K562 (cell line): Measurements from ENCODE around the gene TRPC3. TPM values are rescaled to one million over a fixed set of nuclear protein-coding genes. Genes with fewer than 3 reads are reported as not detected.

Experiments used
- ATAC-seq: fragments of 200-7000 bp; cut with Tn5 transposase; 3 replicates; pipeline ENCODE4 v1.9.1; 2020; ENCODE audit warnings: moderate library complexity
- BruUV-seq: library from RNA; stranded (reverse); fragments of 400-500 nt; replicated peaks from 2 replicates; lab custom pipeline; 2021; lab: Mats Ljungman, UMichigan
- CTCF ChIA-PET: fragments of 300-600 bp; formaldehyde crosslinking; extraction: SDS; loops from one replicate; lab custom pipeline; 2021; ENCODE audit warnings: low intra/inter-chr PET ratio; lab: Yijun Ruan, JAX
- POLR2A ChIA-PET: fragments of 300-600, 350-650 bp; sonication (Branson Sonifier 250); formaldehyde crosslinking; extraction: SDS; loops from one replicate; lab custom pipeline; 2021; ENCODE audit warnings: antibody characterized with exemption, inconsistent platforms; lab: Yijun Ruan, JAX
- DNase-seq, 4 experiments: peaks; one replicate each; pipeline versions ENCODE4 v3.0.0 to v3.0.0-alpha.2; 2011 to 2018; ENCODE audit warnings: low spot score in 3 of 4, mixed read lengths in 3 of 4; ENCODE audit errors: extremely low read depth in 1 of 4
- FAIRE-seq: peaks from 2 replicates; lab custom pipeline; 2011; peaks lifted over from hg19 to GRCh38; lab: Jason Lieb, UNC
- H2AFZ ChIP-seq: 2 replicates; pipeline ENCODE4 v1.6.0; 2011; ENCODE audit warnings: low read depth, low read length, control low read depth, inconsistent platforms
- H3K27ac ChIP-seq: fragments of 200-600 bp; 3 replicates; pipeline ENCODE4 v1.8.0; 2011; ENCODE audit warnings: low read depth, mild to moderate bottlenecking, control low read depth, inconsistent platforms, low read length, moderate library complexity, mixed read lengths; ENCODE audit errors: extremely low read depth
- H3K27me3 ChIP-seq, 2 experiments: fragments of 300-600 bp in 1 of 2; 2 replicates in 1 of 2; 3 replicates in 1 of 2; pipeline versions ENCODE4 v1.6.0 to v1.8.0; 2011; ENCODE audit warnings: inconsistent platforms in 2 of 2, low read length in 2 of 2, mild to moderate bottlenecking in 1 of 2, mixed read lengths in 1 of 2, moderate library complexity in 1 of 2; ENCODE audit not compliant: control insufficient read depth in 2 of 2, insufficient read depth in 2 of 2
- H3K36me3 ChIP-seq: fragments of 300-600 bp; 3 replicates; pipeline ENCODE4 v1.8.0; 2011; ENCODE audit warnings: mild to moderate bottlenecking, low read length, inconsistent platforms; ENCODE audit not compliant: control insufficient read depth, insufficient read depth
- H3K4me1 ChIP-seq, 2 experiments: fragments of 200-600 bp in 1 of 2; replicated peaks in 1 of 2; 2 replicates in 1 of 2; 3 replicates in 1 of 2; pipeline versions ENCODE4 v1.5.1 to v1.8.0; 2011; ENCODE audit warnings: inconsistent platforms in 2 of 2, low read length in 2 of 2, mild to moderate bottlenecking in 1 of 2, mixed read lengths in 1 of 2, moderate library complexity in 1 of 2; ENCODE audit not compliant: control insufficient read depth in 2 of 2, insufficient read depth in 2 of 2
- H3K4me2 ChIP-seq: 2 replicates; pipeline ENCODE4 v1.6.1; 2011; ENCODE audit warnings: low read length, control low read depth, inconsistent platforms, mixed read lengths; ENCODE audit not compliant: insufficient read depth
- H3K4me3 ChIP-seq: fragments of 200-600 bp; sonication (generic), shearing (Covaris generic); 2 replicates; pipeline ENCODE4 v1.5.1; 2016; ENCODE audit warnings: control low read depth, inconsistent platforms
- H3K79me2 ChIP-seq: fragments of 200-600 bp; 3 replicates; pipeline ENCODE4 v1.8.0; 2011; ENCODE audit warnings: low read length, inconsistent platforms; ENCODE audit not compliant: control insufficient read depth, insufficient read depth
- H3K9ac ChIP-seq, 2 experiments: 2 replicates each; pipeline versions ENCODE4 v1.6.0 to v1.6.1; 2011; ENCODE audit warnings: low read depth in 2 of 2, low read length in 2 of 2, control low read depth in 1 of 2, inconsistent platforms in 1 of 2, mild to moderate bottlenecking in 1 of 2, mixed read lengths in 1 of 2; ENCODE audit not compliant: insufficient read depth in 1 of 2
- H3K9me1 ChIP-seq: one replicate; pipeline ENCODE4 v1.6.0; 2011; ENCODE audit warnings: inconsistent platforms, mild to moderate bottlenecking, low read length, moderate library complexity; ENCODE audit not compliant: control insufficient read depth, insufficient read depth
- H3K9me3 ChIP-seq: replicated peaks from 2 replicates; pipeline ENCODE4 v1.5.1; 2011; ENCODE audit warnings: low read depth, low read length, inconsistent platforms; ENCODE audit not compliant: control insufficient read depth, insufficient read depth
- H4K20me1 ChIP-seq: replicated peaks from 2 replicates; pipeline ENCODE4 v1.6.1; 2011; ENCODE audit warnings: low read length, inconsistent platforms, mixed read lengths; ENCODE audit not compliant: control insufficient read depth, insufficient read depth
- CEBPB ChIP-seq: fragments of 450-650 bp; IDR thresholded peaks from 2 replicates; pipeline ENCODE4 v1.6.1; 2016; ENCODE audit warnings: missing genetic modification characterization, missing compliant biosample characterization
- CEBPG ChIP-seq, 3 experiments: fragments of 200-800 bp in 1 of 3; sonication (Bioruptor generic) in 1 of 3; sonication (generic) in 1 of 3; formaldehyde crosslinking in 1 of 3; IDR thresholded peaks in 2 of 3; conservative IDR thresholded peaks in 1 of 3; 2 replicates each; pipeline versions ENCODE4 v1.6.1 to v1.8.0; 2016 to 2022; ENCODE audit warnings: missing compliant biosample characterization in 2 of 3, missing genetic modification characterization in 2 of 3, mild to moderate bottlenecking in 1 of 3, missing genetic modification reagents in 1 of 3
- MXI1 ChIP-seq: IDR thresholded peaks from 2 replicates; pipeline ENCODE4 v1.6.1; 2011; ENCODE audit warnings: low read depth, mild to moderate bottlenecking, improper control_type of control experiment, low read length
- NEUROD1 ChIP-seq: fragments of 150-350 bp; IDR thresholded peaks from 2 replicates; pipeline ENCODE4 v1.6.1; 2014; ENCODE audit warnings: borderline replicate concordance, low read length, low read depth; ENCODE audit not compliant: partially characterized antibody
- RAD51 ChIP-seq: fragments of 450-650 bp; IDR thresholded peaks from 2 replicates; pipeline ENCODE4 v1.7.1; 2016; ENCODE audit warnings: low read depth, mild to moderate bottlenecking, borderline replicate concordance
- TFE3 ChIP-seq: fragments of 450-650 bp; formaldehyde crosslinking; IDR thresholded peaks from 2 replicates; pipeline ENCODE4 v1.4.0; 2020; ENCODE audit warnings: mild to moderate bottlenecking, mixed read lengths
- ZBTB2 ChIP-seq: fragments of 450-650 bp; IDR thresholded peaks from 2 replicates; pipeline ENCODE4 v1.6.1; 2016; ENCODE audit warnings: antibody characterized with exemption
- WGBS: fragments of 100-300 bp; shearing (Covaris generic); methylation state at CpG from one replicate; pipeline ENCODE4 v1.1.6; 2016; ENCODE audit warnings: low coverage, mixed read lengths; ENCODE audit not compliant: insufficient coverage; ENCODE audit errors: missing lambda C conversion rate; 5-methylcytosine and 5-hydroxymethylcytosine counted together
- in situ Hi-C: fragments of 300-500 bp; cut with MboI; formaldehyde crosslinking; loops from 4 replicates; pipeline ENCODE4 v1.15.0; 2018; ENCODE audit warnings: inconsistent platforms, mixed read lengths
- intact Hi-C: fragments of 100-400 bp; cut with micrococcal nuclease; formaldehyde crosslinking; loops from 2 replicates; pipeline ENCODE4 v1.14.2; 2022
- polyA plus RNA-seq, 8 experiments: library from polyadenylated mRNA; depleted of rRNA in 4 of 8; stranded (reverse) in 5 of 8; unstranded in 3 of 8; fragments of >200 nt; fragmentation: Nextera tagmentation in 2 of 8; fragmentation: Illumina TruSeq in 1 of 8; extraction: Ambion mirVana in 2 of 8; extraction: Trizol in 1 of 8; gene quantifications; 2 replicates each; pipeline versions ENCODE4 v1.2.1 to v1.2.3, GENCODE V29; 2011 to 2014; ENCODE audit warnings: inconsistent platforms in 1 of 8, missing spikeins in 1 of 8
- total RNA-seq, 7 experiments: library from RNA; depleted of rRNA in 6 of 7; stranded (reverse); fragments of >200 nt in 6 of 7; fragmentation: Illumina TruSeq in 2 of 7; extraction: Trizol in 2 of 7; gene quantifications; 2 replicates each; pipeline versions ENCODE4 v1.2.1 to v1.2.3, GENCODE V29; 2011 to 2021; ENCODE audit warnings: low replicate concordance in 1 of 7
- TF ChIP-seq, protein P1 (sequence below): fragments of 450-650 bp; formaldehyde crosslinking; IDR thresholded peaks from 2 replicates; pipeline ENCODE4 v1.4.0; 2020; ENCODE audit warnings: mild to moderate bottlenecking, moderate library complexity

Gene TRPC3
- total and polyA plus RNA-seq, 9 of the 15 experiments (the other 6 are each of a cell fraction or from before 2014, with no cell fraction given) = 0.01 to 0.27 (median 0.11) TPM

GRCh38 chr4:121885115-121885514, 66.7 kb downstream of the TRPC3 start:
- Histone ChIP-seq H3K4me1 (no peaks in the 10 kb centered on the region), H3K27ac (no peak overlapping the region), H2AFZ (no peak overlapping the region), H4K20me1 (no peaks in the 10 kb centered on the region), H3K36me3 (no peaks in the 10 kb centered on the region), H3K9ac (no peak overlapping the region), H3K79me2 (no peaks in the 10 kb centered on the region), H3K4me3 (no peak overlapping the region), H3K9me1 (no peaks in the 10 kb centered on the region), H3K9me3 (no peaks in the 10 kb centered on the region), H3K27me3 (no peaks in the 10 kb centered on the region), H3K4me2 (no peak overlapping the region)
- ChIA-PET POLR2A (no interaction called here), CTCF (no interaction called here)
- intact Hi-C loops (no loop called here), in situ Hi-C loops (no loop called here)
- TF ChIP-seq MXI1 (no peak), CEBPG (CRISPR knock-in tag; IDR thresholded peaks at IDR 0.05) (no peak), CEBPG (tag; conservative IDR thresholded peaks at IDR 0.05 in 1 of 2, IDR thresholded peaks at IDR 0.05 in 1 of 2) (peak in 1 of 2 experiments; percentile 31; a peak in 2 of 4 replicates), RAD51 (no peak), ZBTB2 (no peak), CEBPB (tag) (peak; percentile 70; the same call in 1 of the 2 replicates), NEUROD1 (no peak), TFE3 (CRISPR knock-in tag) (no peak)
- TF ChIP-seq, protein P1, sequence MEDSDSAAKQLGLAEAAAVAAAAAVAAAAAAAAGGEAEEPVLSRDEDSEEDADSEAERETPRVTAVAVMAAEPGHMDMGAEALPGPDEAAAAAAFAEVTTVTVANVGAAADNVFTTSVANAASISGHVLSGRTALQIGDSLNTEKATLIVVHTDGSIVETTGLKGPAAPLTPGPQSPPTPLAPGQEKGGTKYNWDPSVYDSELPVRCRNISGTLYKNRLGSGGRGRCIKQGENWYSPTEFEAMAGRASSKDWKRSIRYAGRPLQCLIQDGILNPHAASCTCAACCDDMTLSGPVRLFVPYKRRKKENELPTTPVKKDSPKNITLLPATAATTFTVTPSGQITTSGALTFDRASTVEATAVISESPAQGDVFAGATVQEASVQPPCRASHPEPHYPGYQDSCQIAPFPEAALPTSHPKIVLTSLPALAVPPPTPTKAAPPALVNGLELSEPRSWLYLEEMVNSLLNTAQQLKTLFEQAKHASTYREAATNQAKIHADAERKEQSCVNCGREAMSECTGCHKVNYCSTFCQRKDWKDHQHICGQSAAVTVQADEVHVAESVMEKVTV (CRISPR knock-in tag) = no peak
- no TSS peak for BruUV-seq
- FAIRE-seq (no peak), DNase-seq (no peak), ATAC-seq (no peak)
- 0% methylated on average over 2 of the region's 2 CpGs for WGBS
